GM23338 (cell line): ENCODE data around the gene PRKAR1B. TPM values are rescaled to one million over a fixed set of nuclear protein-coding genes. Genes with fewer than 3 reads are reported as not detected.

Source experiments
- ATAC-seq: fragments of 200-7000 bp; cut with Tn5 transposase; 3 replicates; pipeline ENCODE4 v1.9.1; 2020
- DNase-seq: peaks from one replicate; pipeline ENCODE4 v3.0.0-alpha.2; 2015; ENCODE audit warnings: low spot score
- H2AFZ ChIP-seq: fragments of 200-600 bp; sonication (generic); 2 replicates; pipeline ENCODE4 v1.8.0; 2016; ENCODE audit warnings: antibody characterized with exemption, mild to moderate bottlenecking, moderate library complexity
- H3F3A ChIP-seq: fragments of 200-600 bp; sonication (generic); replicated peaks from 2 replicates; pipeline ENCODE4 v1.8.0; 2017; ENCODE audit warnings: antibody characterized with exemption, mixed run types, low read depth
- H3K27ac ChIP-seq: fragments of 200-600 bp; sonication (generic); 2 replicates; pipeline ENCODE4 v1.6.1; 2016; ENCODE audit warnings: low read depth
- H3K27me3 ChIP-seq: fragments of 200-600 bp; sonication (generic); 2 replicates; pipeline ENCODE4 v1.8.0; 2016; ENCODE audit warnings: mild to moderate bottlenecking, mixed run types, moderate library complexity; ENCODE audit not compliant: insufficient read depth
- H3K36me3 ChIP-seq: fragments of 200-600 bp; sonication (generic); 2 replicates; pipeline ENCODE4 v1.8.0; 2016; ENCODE audit warnings: mild to moderate bottlenecking; ENCODE audit not compliant: insufficient read depth
- H3K4me1 ChIP-seq: fragments of 200-600 bp; sonication (generic); 2 replicates; pipeline ENCODE4 v1.8.0; 2016; ENCODE audit warnings: mild to moderate bottlenecking, moderate library complexity; ENCODE audit not compliant: insufficient read depth
- H3K4me2 ChIP-seq: fragments of 200-600 bp; sonication (generic); 2 replicates; pipeline ENCODE4 v1.7.1; 2017; ENCODE audit warnings: mixed run types
- H3K4me3 ChIP-seq: fragments of 200-600 bp; sonication (generic); 2 replicates; pipeline ENCODE4 v1.6.1; 2016; ENCODE audit warnings: mixed run types
- H3K79me2 ChIP-seq: fragments of 200-600 bp; sonication (generic); replicated peaks from 2 replicates; pipeline ENCODE4 v1.8.0; 2017; ENCODE audit warnings: mild to moderate bottlenecking; ENCODE audit not compliant: insufficient read depth
- H3K9me2 ChIP-seq: fragments of 200-600 bp; sonication (generic); 2 replicates; pipeline ENCODE4 v1.8.0; 2017; ENCODE audit not compliant: insufficient read depth
- H4K20me1 ChIP-seq: fragments of 200-600 bp; sonication (generic); replicated peaks from 2 replicates; pipeline ENCODE4 v1.8.0; 2017; ENCODE audit warnings: mild to moderate bottlenecking; ENCODE audit not compliant: insufficient read depth
- H3K27ac Mint-ChIP-seq: 2 replicates; pipeline ENCODE4 v1.8.0; 2020; ENCODE audit warnings: inconsistent platforms, mild to moderate bottlenecking, moderate library complexity, mixed read lengths
- H3K27me3 Mint-ChIP-seq: 3 replicates; pipeline ENCODE4 v1.8.0; 2022; ENCODE audit warnings: low read depth, mild to moderate bottlenecking, moderate library complexity, mixed read lengths, inconsistent platforms; ENCODE audit not compliant: insufficient read depth, poor library complexity
- H3K36me3 Mint-ChIP-seq: 3 replicates; pipeline ENCODE4 v1.8.0; 2021; ENCODE audit warnings: low read depth, mild to moderate bottlenecking, inconsistent platforms, moderate library complexity, mixed read lengths
- H3K4me1 Mint-ChIP-seq: 3 replicates; pipeline ENCODE4 v1.8.0; 2020; ENCODE audit warnings: mild to moderate bottlenecking, inconsistent platforms, mixed read lengths
- H3K4me3 Mint-ChIP-seq: 3 replicates; pipeline ENCODE4 v1.8.0; 2021; ENCODE audit warnings: moderate library complexity, mild to moderate bottlenecking, inconsistent platforms, mixed read lengths
- H3K9me3 Mint-ChIP-seq: 3 replicates; pipeline ENCODE4 v1.8.0; 2020; ENCODE audit warnings: moderate library complexity, mild to moderate bottlenecking, inconsistent platforms, mixed read lengths
- CREB1 ChIP-seq: fragments of 250-450 bp; sonication (Bioruptor Pico); IDR thresholded peaks from 2 replicates; pipeline ENCODE4 v1.5.0; 2020; ENCODE audit warnings: low read depth, mild to moderate bottlenecking, moderate library complexity
- EZH2phosphoT487 ChIP-seq: fragments of 200-600 bp; sonication (generic); IDR thresholded peaks from one replicate; pipeline ENCODE4 v1.8.1; 2018; ENCODE audit warnings: antibody characterized with exemption; ENCODE audit not compliant: unreplicated experiment
- JUNB ChIP-seq: IDR thresholded peaks from one replicate; pipeline ENCODE4 v1.6.1; 2016; ENCODE audit warnings: antibody characterized with exemption; ENCODE audit not compliant: unreplicated experiment
- POLR2AphosphoS5 ChIP-seq: IDR thresholded peaks from 2 replicates; pipeline ENCODE4 v1.6.1; 2016; ENCODE audit warnings: antibody characterized with exemption, low read depth
- REST ChIP-seq: IDR thresholded peaks from one replicate; pipeline ENCODE4 v1.6.1; 2018; ENCODE audit warnings: antibody characterized with exemption; ENCODE audit not compliant: unreplicated experiment
- STAT1 ChIP-seq: IDR thresholded peaks from one replicate; pipeline ENCODE4 v1.6.1; 2016; ENCODE audit warnings: antibody characterized with exemption; ENCODE audit not compliant: unreplicated experiment
- ZNF114 ChIP-seq: fragments of 250-450 bp; sonication (Bioruptor Pico); IDR thresholded peaks from 2 replicates; pipeline ENCODE4 v1.5.0; 2020; ENCODE audit warnings: mild to moderate bottlenecking, moderate library complexity
- ZNF331 ChIP-seq: fragments of 250-450 bp; sonication (Bioruptor Pico); IDR thresholded peaks from 2 replicates; pipeline ENCODE4 v1.5.0; 2020; ENCODE audit warnings: low read depth, mild to moderate bottlenecking, moderate library complexity
- polyA plus RNA-seq: library from polyadenylated mRNA; unstranded; fragments of >200 nt; fragmentation: Nextera tagmentation; extraction: Ambion mirVana; gene quantifications from 2 replicates; pipeline ENCODE4 v1.2.1, GENCODE V29; 2016
- total RNA-seq: library from RNA; depleted of rRNA; stranded (reverse); fragments of >200 nt; shearing (Covaris generic); gene quantifications from 2 replicates; pipeline ENCODE4 v1.2.3, GENCODE V29; 2014

The PRKAR1B gene
- total and polyA plus RNA-seq, 2 experiments from 2014 or later = 35.7 to 36.7 TPM

GRCh38 chr7:574661-575395 is 152.3 kb downstream of the PRKAR1B start:
- H3K79me2 ChIP-seq = no peaks in the 10 kb centered on the region

GRCh38 chr7:573933-574381 is 153.1 kb downstream of the PRKAR1B start:
- no peak overlapping the region for H3K27ac ChIP-seq
- H3K79me2 ChIP-seq = no peaks in the 10 kb centered on the region
- no peak overlapping the region for H2AFZ ChIP-seq
- no peaks in the 10 kb centered on the region for H3K36me3 ChIP-seq
- no peak overlapping the region for H3K4me3 ChIP-seq
- Mint-ChIP-seq H3K4me1 (peaks cover 19% of the 10 kb centered on the region), H3K4me3 (no peak overlapping the region), H3K27me3 (peaks cover 16% of the 10 kb centered on the region), H3K27ac (no peak overlapping the region), H3K36me3 (peaks cover 36% of the 10 kb centered on the region), H3K9me3 (peaks cover 8% of the 10 kb centered on the region; the same call in 2 of the 3 replicates)
- no peak overlapping the region for H3K4me2 ChIP-seq
- no peak for ATAC-seq
- DNase-seq = no peak
- no peaks in the 10 kb centered on the region for H3K27me3 ChIP-seq
- no peaks in the 10 kb centered on the region for H3F3A ChIP-seq
- H3K9me2 ChIP-seq = no peaks in the 10 kb centered on the region
- no peaks in the 10 kb centered on the region; the same call in 1 of the 2 replicates for H3K4me1 ChIP-seq
- H4K20me1 ChIP-seq = no peaks in the 10 kb centered on the region
- TF ChIP-seq JUNB (no peak), POLR2AphosphoS5 (no peak), STAT1 (no peak), ZNF114 (CRISPR knock-in tag) (no peak), ZNF331 (CRISPR knock-in tag) (no peak), CREB1 (no peak)

More at GRCh38 chr7:574661-575395, 152.3 kb downstream of the PRKAR1B start:
- Histone ChIP-seq H3K4me3 (no peak overlapping the region), H3K4me2 (no peak overlapping the region), H4K20me1 (no peaks in the 10 kb centered on the region), H2AFZ (no peak overlapping the region), H3K27ac (no peak overlapping the region), H3K9me2 (no peaks in the 10 kb centered on the region), H3F3A (no peaks in the 10 kb centered on the region), H3K27me3 (no peaks in the 10 kb centered on the region), H3K36me3 (no peaks in the 10 kb centered on the region), H3K4me1 (no peaks in the 10 kb centered on the region; the same call in 1 of the 2 replicates)
- Mint-ChIP-seq H3K4me3 (no peak overlapping the region; the same call in 2 of the 3 replicates), H3K9me3 (peaks cover 8% of the 10 kb centered on the region; the same call in 2 of the 3 replicates), H3K36me3 (peaks cover 39% of the 10 kb centered on the region), H3K27me3 (peaks cover 19% of the 10 kb centered on the region), H3K27ac (no peak overlapping the region), H3K4me1 (peaks cover 19% of the 10 kb centered on the region)
- ATAC-seq = no peak
- DNase-seq = no peak
- no peak for TF ChIP-seq REST
- TF ChIP-seq POLR2AphosphoS5 = no peak
- no peak for TF ChIP-seq EZH2phosphoT487
- TF ChIP-seq ZNF331 (CRISPR knock-in tag) = peak; percentile 67
